Neural cell (in vitro differentiated cells): ENCODE measurements around the gene CORO2A. TPM values are rescaled to one million over a fixed set of nuclear protein-coding genes. Genes with fewer than 3 reads are reported as not detected.

Source experiments
- H2AFZ ChIP-seq: fragments of 200-600, 300-800 bp; sonication (generic), shearing (Covaris generic); 2 replicates; pipeline ENCODE4 v1.6.0; 2014; ENCODE audit warnings: low read depth, mild to moderate bottlenecking, antibody characterized with exemption, low read length, moderate library complexity
- H3F3A ChIP-seq: fragments of 200-600 bp; shearing (Covaris generic); 2 replicates; pipeline ENCODE4 v1.6.1; 2016; ENCODE audit warnings: mild to moderate bottlenecking, moderate library complexity, mixed read lengths, antibody characterized with exemption, low read length; ENCODE audit not compliant: insufficient read depth, poor library complexity, severe bottlenecking
- H3K27ac ChIP-seq: fragments of 200-600, 300-800 bp; sonication (generic), shearing (Covaris generic); 2 replicates; pipeline ENCODE4 v1.5.1; 2014; ENCODE audit warnings: mild to moderate bottlenecking, low read length, moderate library complexity
- H3K27me3 ChIP-seq: fragments of 300-800, 200-600 bp; sonication (generic), shearing (Covaris generic); 2 replicates; pipeline ENCODE4 v1.6.0; 2014; ENCODE audit warnings: mild to moderate bottlenecking, low read depth, low read length, moderate library complexity; ENCODE audit not compliant: insufficient read depth
- H3K36me3 ChIP-seq: fragments of 300-800, 200-600 bp; sonication (generic), shearing (Covaris generic); 2 replicates; pipeline ENCODE4 v1.5.1; 2014; ENCODE audit warnings: mild to moderate bottlenecking, antibody characterized with exemption, low read length, moderate library complexity; ENCODE audit not compliant: insufficient read depth
- H3K4me2 ChIP-seq: fragments of 300-800, 200-600 bp; sonication (generic), shearing (Covaris generic); 2 replicates; pipeline ENCODE4 v1.6.0; 2014; ENCODE audit warnings: mild to moderate bottlenecking, low read length
- H3K4me3 ChIP-seq: fragments of 300-800, 200-600 bp; sonication (generic), shearing (Covaris generic); 2 replicates; pipeline ENCODE4 v1.5.1; 2014; ENCODE audit warnings: mild to moderate bottlenecking, low read length, moderate library complexity
- H3K79me2 ChIP-seq: fragments of 200-600 bp; shearing (Covaris generic); replicated peaks from 2 replicates; pipeline ENCODE4 v1.6.0; 2014; ENCODE audit warnings: mild to moderate bottlenecking, low read length, moderate library complexity; ENCODE audit not compliant: insufficient read depth
- H3K9ac ChIP-seq: fragments of 300-800, 200-600 bp; sonication (generic), shearing (Covaris generic); 2 replicates; pipeline ENCODE4 v1.6.1; 2016; ENCODE audit warnings: mild to moderate bottlenecking, low read length, mixed read lengths
- H3K9me2 ChIP-seq: fragments of 200-600 bp; shearing (Covaris generic); 2 replicates; pipeline ENCODE4 v1.6.1; 2016; ENCODE audit warnings: mild to moderate bottlenecking, low read length, mixed read lengths; ENCODE audit not compliant: insufficient read depth
- H3K9me3 ChIP-seq: fragments of 200-600, 300-800 bp; sonication (generic), shearing (Covaris generic); 2 replicates; pipeline ENCODE4 v1.6.1; 2016; ENCODE audit warnings: mild to moderate bottlenecking, mixed run types, low read length, moderate library complexity, mixed read lengths
- H4K20me1 ChIP-seq: fragments of 200-600 bp; shearing (Covaris generic); 2 replicates; pipeline ENCODE4 v1.6.1; 2016; ENCODE audit warnings: mild to moderate bottlenecking, mixed run types; ENCODE audit not compliant: insufficient read depth
- CTCF ChIP-seq: fragments of 450-650 bp; IDR thresholded peaks from 2 replicates; pipeline ENCODE4 v1.5.1; 2014; ENCODE audit warnings: antibody characterized with exemption, mild to moderate bottlenecking, moderate library complexity; ENCODE audit not compliant: poor library complexity, severe bottlenecking
- EP300 ChIP-seq: fragments of 450-650 bp; conservative IDR thresholded peaks from 2 replicates; pipeline ENCODE4 v1.6.1; 2014; ENCODE audit warnings: antibody characterized with exemption, mild to moderate bottlenecking, moderate library complexity; ENCODE audit not compliant: poor library complexity, severe bottlenecking
- EZH2 ChIP-seq: fragments of 200-600, 300-800 bp; shearing (Covaris generic), sonication (generic); IDR thresholded peaks from 2 replicates; pipeline ENCODE4 v1.6.1; 2014; ENCODE audit warnings: antibody characterized with exemption, low read length, borderline replicate concordance, mild to moderate bottlenecking; ENCODE audit not compliant: insufficient read depth, poor library complexity, severe bottlenecking
- MXI1 ChIP-seq: fragments of 450-650 bp; conservative IDR thresholded peaks from 2 replicates; pipeline ENCODE4 v1.6.1; 2014; ENCODE audit warnings: antibody characterized with exemption, mild to moderate bottlenecking; ENCODE audit not compliant: poor library complexity, severe bottlenecking
- POLR2AphosphoS5 ChIP-seq: IDR thresholded peaks from 2 replicates; pipeline ENCODE4 v1.6.1; 2012
- RAD21 ChIP-seq: fragments of 450-650 bp; conservative IDR thresholded peaks from 2 replicates; pipeline ENCODE4 v1.6.1; 2014; ENCODE audit warnings: antibody characterized with exemption, mild to moderate bottlenecking, moderate library complexity
- REST ChIP-seq: IDR thresholded peaks from 2 replicates; pipeline ENCODE4 v1.6.1; 2012; ENCODE audit warnings: borderline replicate concordance
- SMC3 ChIP-seq: fragments of 450-650 bp; conservative IDR thresholded peaks from 2 replicates; pipeline ENCODE4 v1.6.1; 2014; ENCODE audit warnings: antibody characterized with exemption, mild to moderate bottlenecking, moderate library complexity; ENCODE audit not compliant: poor library complexity
- TAF1 ChIP-seq: IDR thresholded peaks from 2 replicates; pipeline ENCODE4 v1.6.1; 2012; ENCODE audit warnings: low read depth
- polyA plus RNA-seq: library from polyadenylated mRNA; depleted of rRNA; stranded (reverse); fragments of >200 nt; gene quantifications from 2 replicates; pipeline ENCODE4 v1.2.3, GENCODE V29; 2014

The CORO2A gene
- polyA plus RNA-seq, 1 donor from 2014 or later = 1.9 TPM

GRCh38 chr9:98080780-98081179 is 111.7 kb downstream of the CORO2A start:
- Histone ChIP-seq H3K36me3 (no peaks in the 10 kb centered on the region), H2AFZ (no peak overlapping the region)
- TF ChIP-seq SMC3 (no peak), EP300 (no peak), REST (no peak), CTCF (no peak)

GRCh38 chr9:98080326-98080725 is 112.1 kb downstream of the CORO2A start:
- Histone ChIP-seq H3K9me3 (no peaks in the 10 kb centered on the region), H3K4me3 (no peak overlapping the region), H3K79me2 (no peaks in the 10 kb centered on the region), H4K20me1 (no peaks in the 10 kb centered on the region), H2AFZ (no peak overlapping the region), H3K27me3 (no peaks in the 10 kb centered on the region), H3K4me2 (no peak overlapping the region), H3K9ac (no peak overlapping the region), H3K36me3 (no peaks in the 10 kb centered on the region), H3K9me2 (no peaks in the 10 kb centered on the region), H3F3A (no peaks in the 10 kb centered on the region), H3K27ac (no peak overlapping the region)
- TF ChIP-seq POLR2AphosphoS5 (no peak), MXI1 (no peak), RAD21 (no peak), EZH2 (no peak), CTCF (no peak), TAF1 (no peak), EP300 (no peak), SMC3 (no peak), REST (no peak)

More at GRCh38 chr9:98080780-98081179, 111.7 kb downstream of the CORO2A start:
- Histone ChIP-seq H3K9me3 (no peaks in the 10 kb centered on the region), H3K27me3 (no peaks in the 10 kb centered on the region), H3K79me2 (no peaks in the 10 kb centered on the region), H3K9ac (no peak overlapping the region), H3F3A (no peaks in the 10 kb centered on the region), H3K4me3 (no peak overlapping the region), H3K27ac (no peak overlapping the region), H3K9me2 (no peaks in the 10 kb centered on the region), H4K20me1 (no peaks in the 10 kb centered on the region), H3K4me2 (no peak overlapping the region)
